Fibroblast of villous mesenchyme (primary cell): ENCODE data around the gene KRTAP10-1. TPM values are rescaled to one million over a fixed set of nuclear protein-coding genes. Genes with fewer than 3 reads are reported as not detected.

Source experiments
- DNase-seq: peaks from one replicate; pipeline ENCODE4 v3.0.0-alpha.2; 2010; ENCODE audit warnings: low read depth
- H3K4me3 ChIP-seq: 2 replicates; pipeline ENCODE4 v1.5.1; 2011; ENCODE audit warnings: low read depth, mild to moderate bottlenecking, low read length
- total RNA-seq: library from RNA; depleted of rRNA; stranded (reverse); fragments of >200 nt; gene quantifications from 2 replicates; pipeline ENCODE4 v1.2.3, GENCODE V29; 2012
- TF ChIP-seq, protein P1 (sequence below): IDR thresholded peaks from 2 replicates; pipeline ENCODE4 v1.5.1; 2012; ENCODE audit warnings: low read depth, mild to moderate bottlenecking, low read length; ENCODE audit not compliant: insufficient read depth

The KRTAP10-1 gene
- total RNA-seq, 1 donor: not detected

DNA sequence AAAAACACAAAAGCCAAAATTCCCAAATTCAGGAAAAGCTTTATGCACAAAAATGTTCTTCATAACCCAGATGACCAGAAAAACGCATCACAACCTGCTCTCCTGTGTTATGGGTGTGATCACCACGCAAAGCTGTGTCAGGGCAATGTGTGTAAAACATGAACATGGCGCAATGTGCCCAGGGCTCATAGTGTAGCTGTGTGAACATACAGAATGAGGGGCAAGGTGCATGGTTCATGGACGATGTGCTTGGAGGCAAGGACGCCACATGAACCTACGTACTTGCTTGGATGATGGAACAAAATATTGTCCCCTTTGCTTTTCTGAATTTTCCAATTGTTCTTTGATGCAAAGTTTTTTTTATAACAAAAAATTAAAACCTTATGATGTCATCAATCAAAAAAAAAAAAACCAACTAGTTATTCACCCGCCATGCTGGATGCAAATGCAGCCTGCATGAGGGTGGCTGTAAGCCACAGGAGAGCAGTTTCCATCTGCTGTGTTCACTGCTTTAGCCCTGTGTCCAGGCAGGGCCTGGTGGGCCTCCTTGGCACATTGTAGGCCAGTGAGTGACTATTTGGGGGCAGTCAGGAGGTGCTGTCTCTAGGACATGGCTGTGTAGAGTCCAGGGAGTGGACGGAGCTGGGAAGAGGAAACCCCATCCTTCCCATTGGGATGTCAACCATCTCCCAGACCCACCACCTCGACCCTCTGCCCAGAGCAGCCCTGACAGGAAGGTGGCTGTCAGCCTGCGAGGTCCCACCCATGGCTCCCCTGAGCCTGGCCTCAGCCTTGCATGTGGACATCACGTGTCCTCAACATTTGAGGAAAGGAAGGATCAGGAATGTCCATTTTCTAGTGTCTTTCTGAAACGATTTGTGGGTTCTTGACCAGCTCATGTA, 13.6 kb downstream of the KRTAP10-1 start:
- no peak overlapping the region for H3K4me3 ChIP-seq
- TF ChIP-seq, protein P1, sequence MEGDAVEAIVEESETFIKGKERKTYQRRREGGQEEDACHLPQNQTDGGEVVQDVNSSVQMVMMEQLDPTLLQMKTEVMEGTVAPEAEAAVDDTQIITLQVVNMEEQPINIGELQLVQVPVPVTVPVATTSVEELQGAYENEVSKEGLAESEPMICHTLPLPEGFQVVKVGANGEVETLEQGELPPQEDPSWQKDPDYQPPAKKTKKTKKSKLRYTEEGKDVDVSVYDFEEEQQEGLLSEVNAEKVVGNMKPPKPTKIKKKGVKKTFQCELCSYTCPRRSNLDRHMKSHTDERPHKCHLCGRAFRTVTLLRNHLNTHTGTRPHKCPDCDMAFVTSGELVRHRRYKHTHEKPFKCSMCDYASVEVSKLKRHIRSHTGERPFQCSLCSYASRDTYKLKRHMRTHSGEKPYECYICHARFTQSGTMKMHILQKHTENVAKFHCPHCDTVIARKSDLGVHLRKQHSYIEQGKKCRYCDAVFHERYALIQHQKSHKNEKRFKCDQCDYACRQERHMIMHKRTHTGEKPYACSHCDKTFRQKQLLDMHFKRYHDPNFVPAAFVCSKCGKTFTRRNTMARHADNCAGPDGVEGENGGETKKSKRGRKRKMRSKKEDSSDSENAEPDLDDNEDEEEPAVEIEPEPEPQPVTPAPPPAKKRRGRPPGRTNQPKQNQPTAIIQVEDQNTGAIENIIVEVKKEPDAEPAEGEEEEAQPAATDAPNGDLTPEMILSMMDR: no peak
- DNase-seq: no peak

DNA sequence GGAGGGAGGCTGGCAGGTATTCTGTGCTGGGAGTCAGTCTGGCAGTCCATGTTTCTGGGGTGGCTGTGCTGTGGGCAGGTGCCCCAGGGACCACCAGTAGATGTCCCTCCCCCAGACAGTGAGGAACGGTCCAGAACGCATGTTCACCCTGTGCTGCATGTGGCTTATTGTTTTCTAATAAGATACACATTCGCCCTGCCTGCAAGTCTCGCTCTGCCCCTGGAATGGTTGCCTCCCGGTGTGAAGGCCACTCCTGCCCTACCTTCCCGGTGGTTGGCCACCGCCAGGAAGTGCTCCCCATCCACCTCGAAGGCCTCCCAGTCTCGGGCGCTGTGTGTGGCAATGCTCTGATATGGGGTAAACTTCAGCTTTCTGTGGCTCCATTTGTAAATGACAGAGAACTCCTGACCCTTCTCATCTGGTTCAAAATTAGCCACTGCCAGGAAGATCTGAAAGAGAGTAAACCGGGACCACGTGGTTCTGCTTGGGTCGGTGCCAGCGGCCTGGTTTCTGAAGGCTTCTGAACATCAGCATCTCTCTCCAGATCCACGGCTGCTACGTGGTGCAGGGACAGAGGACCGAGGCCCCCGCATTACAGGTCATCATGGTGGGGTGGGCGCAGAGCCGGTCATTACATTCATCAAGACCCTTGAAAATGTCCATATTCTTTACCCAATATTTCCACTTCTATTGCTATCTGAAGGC, 14.5 kb downstream of the KRTAP10-1 start:
- TF ChIP-seq, protein P1: no peak
- no peak for DNase-seq
- no peak overlapping the region for H3K4me3 ChIP-seq

DNA sequence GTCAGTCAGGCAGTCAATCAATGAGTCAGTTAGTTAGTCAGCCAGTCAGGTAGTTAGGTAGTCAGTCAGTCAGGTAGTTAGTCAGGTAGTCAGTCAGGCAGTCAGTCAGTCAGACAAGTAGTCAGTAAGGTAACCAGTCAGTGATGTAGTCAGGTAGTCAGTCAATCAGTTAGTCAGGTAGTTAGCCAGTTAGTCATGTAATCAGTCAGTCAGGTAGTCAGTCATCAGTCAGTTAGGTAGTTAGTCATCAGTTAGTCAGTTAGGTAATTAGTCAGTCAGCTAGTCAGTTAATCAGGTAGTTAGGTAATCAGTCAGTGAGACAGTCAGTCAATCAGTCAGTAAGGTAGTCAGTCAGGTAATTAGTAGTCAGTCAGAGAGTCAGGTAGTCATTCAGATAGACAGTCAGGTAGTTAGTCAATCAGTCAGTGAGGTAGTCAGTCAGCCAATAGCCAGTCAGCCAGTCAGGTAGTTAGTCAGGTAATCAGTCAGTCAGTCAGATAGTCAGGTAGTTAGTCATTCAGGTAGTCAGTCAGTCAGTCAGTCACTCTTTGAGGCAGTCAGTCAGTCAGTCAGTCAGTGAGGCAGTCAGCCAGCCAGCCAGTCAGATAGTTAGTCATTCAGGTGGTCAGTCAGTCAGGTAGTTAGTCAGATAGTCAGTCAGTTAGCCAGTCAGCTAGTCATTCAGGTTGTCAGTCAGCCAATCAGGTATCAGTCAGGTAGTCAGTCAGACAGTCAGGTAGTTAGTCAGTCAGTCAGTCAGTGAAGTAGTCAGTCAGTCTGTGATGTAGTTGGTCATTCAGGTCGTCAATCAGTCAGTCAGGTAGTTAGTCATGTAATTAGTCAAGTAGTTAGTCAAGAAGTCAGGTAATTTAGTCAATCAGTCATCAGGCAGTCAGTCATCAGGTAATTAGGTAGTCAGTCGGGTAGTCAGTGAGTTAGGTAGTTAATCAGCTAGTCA, 15.3 kb downstream of the KRTAP10-1 start:
- TF ChIP-seq, protein P1: no peak
- H3K4me3 ChIP-seq: no peak overlapping the region
- no peak for DNase-seq

DNA sequence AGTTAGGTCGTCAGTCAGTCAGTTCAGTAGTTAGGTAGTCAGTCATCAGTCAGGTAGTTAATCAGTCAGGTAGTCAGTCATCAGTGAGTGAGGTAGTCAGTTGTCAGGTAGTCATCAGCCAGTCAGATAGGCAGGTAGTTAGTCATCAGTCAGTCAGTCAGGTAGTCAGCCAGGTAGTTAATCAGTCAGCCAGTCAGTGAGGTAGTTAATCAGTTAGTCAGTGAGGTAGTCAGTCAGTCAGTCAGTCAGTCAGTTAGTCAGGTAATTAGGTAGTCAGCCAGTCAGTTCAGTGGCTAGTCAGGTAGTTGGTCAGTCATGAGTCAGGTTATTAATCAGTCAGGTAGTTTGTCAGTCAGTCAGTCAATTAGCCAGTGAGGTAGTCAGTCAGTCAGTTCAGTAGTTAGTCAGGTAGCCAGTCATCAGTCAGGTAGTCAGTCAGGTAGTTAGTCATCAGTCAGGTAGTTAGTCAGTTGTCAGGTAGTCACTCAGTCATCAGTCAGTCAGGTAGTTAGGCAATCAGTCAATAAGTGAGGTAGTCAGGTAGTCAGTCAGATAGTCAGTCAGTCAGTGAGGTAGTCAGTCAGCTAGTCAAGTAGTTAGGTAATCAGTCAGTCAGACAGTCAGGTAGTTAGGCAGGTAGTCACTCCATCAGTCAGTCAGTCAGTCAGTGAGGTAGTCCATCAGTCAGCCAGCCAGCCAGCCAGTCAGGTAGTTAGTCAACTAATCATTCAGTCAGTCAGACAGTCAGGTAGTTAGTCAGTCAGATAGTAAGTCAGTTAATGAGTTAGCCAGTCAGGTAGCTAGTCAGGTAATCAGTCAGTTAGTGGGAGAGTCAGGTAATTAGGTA, 16.2 kb downstream of the KRTAP10-1 start:
- TF ChIP-seq, protein P1: no peak
- H3K4me3 ChIP-seq: no peak overlapping the region
- no peak for DNase-seq

DNA sequence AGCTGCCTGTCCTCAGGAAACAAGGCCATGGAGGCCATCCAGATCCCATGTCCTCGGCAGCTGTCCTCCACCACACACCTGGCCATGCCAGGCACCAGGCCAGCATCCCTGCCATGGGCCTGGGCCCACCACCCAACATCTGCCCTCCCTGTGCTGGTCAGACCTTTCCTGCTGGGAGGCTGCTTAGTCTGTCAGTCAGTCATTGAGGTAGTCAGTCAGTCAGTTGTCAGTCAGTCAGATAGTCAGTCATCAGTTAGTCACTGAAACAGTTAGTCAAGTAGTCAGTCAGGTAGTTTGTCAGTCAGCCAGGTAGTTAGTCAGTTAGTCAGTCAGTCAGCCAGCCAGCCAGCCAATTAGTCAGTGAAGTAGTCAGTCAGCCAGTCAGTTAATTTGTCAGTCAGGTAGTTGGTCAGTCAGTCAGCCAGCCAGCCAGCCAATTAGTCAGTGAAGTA, 17.2 kb downstream of the KRTAP10-1 start:
- TF ChIP-seq, protein P1: no peak
- no peak overlapping the region for H3K4me3 ChIP-seq
- no peak for DNase-seq
